Measurements from ENCODE around the gene FMNL1. TPM values are rescaled to one million over a fixed set of nuclear protein-coding genes. Genes with fewer than 3 reads are reported as not detected.
"Not testable (repeated sequence)": the region's sequence is repeated elsewhere in the genome, so short reads cannot be mapped to it uniquely, and the experiment has no call there.

Gene FMNL1
- total RNA-seq, 1 donor from 2014 or later = 10.7 TPM

DNA sequence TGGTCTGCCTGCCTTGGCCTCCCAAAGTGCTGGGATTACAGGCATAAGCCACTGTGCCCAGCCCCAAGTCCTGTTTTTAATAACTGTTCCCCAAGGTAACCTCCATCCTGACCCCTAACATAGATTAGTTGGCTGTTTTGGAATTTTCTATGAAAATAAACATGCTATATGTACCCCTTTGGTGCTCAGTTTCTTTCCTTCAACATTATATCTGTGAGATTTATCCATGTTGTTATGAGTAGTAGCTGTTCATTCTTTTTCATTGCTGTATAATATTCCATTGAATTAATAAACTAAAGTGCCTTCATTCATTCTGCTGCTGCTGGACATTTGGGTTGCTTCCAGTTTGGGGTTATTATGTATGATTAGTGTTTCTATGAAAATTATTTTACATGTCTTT is 26.3 kb upstream of the FMNL1 start:
- no peak overlapping the region for H3K4me3 ChIP-seq
- intact Hi-C loops (cut with DNase I) = loop anchor here (5.0 kb wide), 2 partner anchors 178 to 278 kb away; partner anchors contain the start of gene GFAP
- no peaks in the 10 kb centered on the region for H3K27me3 ChIP-seq
- H3K36me3 ChIP-seq = no peaks in the 10 kb centered on the region
- peaks cover 0 to 4% of the 10 kb centered on the region in 2 donors for H3K4me1 ChIP-seq
- TF ChIP-seq CTCF (IDR thresholded peaks at IDR 0.05) = no peak
- DNase-seq (ENCODE audit: low spot score in 2 of 2) = no peak
- no peaks in the 10 kb centered on the region for H3K9me3 ChIP-seq
- H3K27ac ChIP-seq = no peak overlapping the region

- Histone ChIP-seq H3K36me3 (no peaks in the 10 kb centered on the region), H3K4me3 (no peak overlapping the region), H3K4me1 (peaks cover 0 to 4% of the 10 kb centered on the region in 2 donors), H3K27ac (no peak overlapping the region), H3K9me3 (no peaks in the 10 kb centered on the region), H3K27me3 (no peaks in the 10 kb centered on the region)
- DNase-seq (ENCODE audit: low spot score in 2 of 2) = no peak
- TF ChIP-seq CTCF (IDR thresholded peaks at IDR 0.05) = no peak
- intact Hi-C loops (cut with DNase I) = loop anchor here (1.0 to 5.0 kb wide), 5 partner anchors 21 to 280 kb away; partner anchors contain the start of gene GFAP
Measured at GRCh38 chr17:45197108-45197507, 24.6 kb upstream of the FMNL1 start.

DNA sequence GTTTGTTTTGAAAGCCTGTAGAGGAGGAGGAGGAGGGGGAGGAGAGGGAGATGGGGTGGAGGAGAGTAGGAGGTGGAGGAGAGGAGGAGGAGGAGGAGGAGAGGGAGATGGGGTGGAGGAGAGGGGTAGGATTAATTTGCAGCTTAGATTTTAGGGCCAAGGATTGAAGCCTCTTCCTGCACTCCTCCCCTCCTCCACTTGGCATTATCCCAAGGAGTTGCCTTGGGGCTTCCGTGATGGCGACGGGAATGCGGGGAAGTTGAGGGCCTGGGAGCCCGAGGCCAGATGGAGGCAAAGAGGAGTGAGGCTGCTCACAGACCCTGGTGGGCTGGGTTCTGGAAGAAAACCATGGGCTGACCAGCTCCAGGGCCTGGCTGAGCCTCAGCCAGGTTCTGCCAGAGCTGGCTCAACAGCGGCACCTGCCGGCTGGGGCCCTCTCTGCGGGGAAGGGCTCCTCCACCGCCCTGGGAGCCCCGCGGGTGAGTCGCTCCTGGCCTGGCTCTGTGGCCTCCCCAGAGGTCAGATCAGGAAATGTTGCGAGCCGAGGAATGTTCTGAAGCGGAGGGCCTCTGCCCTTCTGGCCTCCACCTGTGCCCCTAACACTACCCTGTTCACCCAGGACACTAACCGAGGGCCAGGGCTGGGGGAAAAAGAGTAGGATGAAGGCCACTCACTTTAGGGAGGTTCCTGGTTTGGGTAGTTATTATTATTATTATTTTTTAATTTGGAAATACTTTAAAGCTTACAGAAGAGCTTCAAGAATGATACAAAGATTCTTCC is 23.9 kb upstream of the FMNL1 start:
- no peaks in the 10 kb centered on the region for H3K27me3 ChIP-seq
- DNase-seq (ENCODE audit: low spot score in 2 of 2) = peak; percentile 55 to 96
- peak overlapping the region in 1 of 2 donors; percentile 38 for H3K4me3 ChIP-seq
- intact Hi-C loops (cut with DNase I) = loop anchor here (1.0 to 5.0 kb wide), 6 partner anchors 21 to 280 kb away; partner anchors contain the start of genes ACBD4 and GFAP
- no peaks in the 10 kb centered on the region for H3K36me3 ChIP-seq
- H3K9me3 ChIP-seq = no peaks in the 10 kb centered on the region
- H3K4me1 ChIP-seq = peaks cover 0 to 4% of the 10 kb centered on the region in 2 donors
- peak overlapping the region in 1 of 2 donors; percentile 26 for H3K27ac ChIP-seq
- peak; percentile 99 to 100 (median 99) for TF ChIP-seq CTCF (IDR thresholded peaks at IDR 0.05)

DNA sequence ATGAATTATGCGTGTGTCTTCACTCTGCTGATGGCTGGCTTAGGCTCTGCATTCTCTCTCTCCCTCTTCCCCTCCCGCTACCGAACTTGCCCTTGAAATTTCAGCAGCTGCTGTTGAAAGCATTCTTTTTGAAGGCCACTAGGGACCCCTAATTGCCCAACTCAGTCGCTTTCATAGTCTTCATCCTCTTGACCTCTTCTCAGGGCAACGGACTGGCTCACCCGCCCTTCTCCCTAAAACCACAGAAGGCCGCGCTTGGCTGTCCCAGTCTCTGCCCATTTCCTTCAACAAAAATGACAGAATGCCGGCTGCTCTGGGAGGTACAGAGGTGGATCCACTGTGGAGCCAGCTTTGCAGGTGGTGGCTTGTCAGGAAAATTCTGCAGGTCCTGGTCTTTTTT is 21.0 kb upstream of the FMNL1 start:
- no peak overlapping the region for H3K27ac ChIP-seq
- intact Hi-C loops (cut with DNase I) = no loop called here
- no peak for DNase-seq (ENCODE audit: low spot score in 2 of 2)

GRCh38 chr17:45201457-45201856 is 20.2 kb upstream of the FMNL1 start:
- Histone ChIP-seq H3K4me3 (no peak overlapping the region), H3K27me3 (no peaks in the 10 kb centered on the region), H3K27ac (no peak overlapping the region), H3K36me3 (no peaks in the 10 kb centered on the region), H3K4me1 (peaks cover 0 to 4% of the 10 kb centered on the region in 2 donors), H3K9me3 (no peaks in the 10 kb centered on the region)
- no peak for TF ChIP-seq CTCF (IDR thresholded peaks at IDR 0.05)
- intact Hi-C loops (cut with DNase I) = no loop called here
- DNase-seq (ENCODE audit: low spot score in 2 of 2) = no peak

More for the DNA sequence above, 21.0 kb upstream of the FMNL1 start:
- no peak for TF ChIP-seq CTCF (IDR thresholded peaks at IDR 0.05)
- no peaks in the 10 kb centered on the region for H3K27me3 ChIP-seq
- H3K36me3 ChIP-seq = no peaks in the 10 kb centered on the region
- no peak overlapping the region for H3K4me3 ChIP-seq
- H3K9me3 ChIP-seq = no peaks in the 10 kb centered on the region
- H3K4me1 ChIP-seq = peaks cover 0 to 4% of the 10 kb centered on the region in 2 donors

- intact Hi-C loops (cut with DNase I); DNase-seq (ENCODE audit: low spot score in 2 of 2); H3K9me3 ChIP-seq; H3K27me3 ChIP-seq; H3K27ac ChIP-seq; H3K4me3 ChIP-seq; H3K4me1 ChIP-seq; H3K36me3 ChIP-seq: not testable (repeated sequence)
Measured at GRCh38 chr17:45201880-45202279, 19.8 kb upstream of the FMNL1 start.
